PFSK-1 (cell line): ENCODE results near the gene TBCE. TPM values are rescaled to one million over a fixed set of nuclear protein-coding genes. Genes with fewer than 3 reads are reported as not detected.
A peak's percentile ranks its signal among the peaks of the same experiment; 100 is the strongest.

Experiments
- FOXP2 ChIP-seq: optimal IDR thresholded peaks from 2 replicates; pipeline ENCODE3; 2011; ENCODE audit warnings: borderline replicate concordance, control low read depth, inconsistent platforms; ENCODE audit not compliant: insufficient read depth; ENCODE audit errors: extremely low read length, extremely low read depth
- POLR2AphosphoS5 ChIP-seq: IDR thresholded peaks from 2 replicates; pipeline ENCODE4 v1.6.1; 2012; ENCODE audit warnings: low read depth, mild to moderate bottlenecking, control low read depth, low read length, moderate library complexity
- SIN3A ChIP-seq: IDR thresholded peaks from 2 replicates; pipeline ENCODE4 v1.6.1; 2012; ENCODE audit warnings: mild to moderate bottlenecking, low read length, moderate library complexity, borderline replicate concordance; ENCODE audit not compliant: insufficient read depth
- TAF1 ChIP-seq: IDR thresholded peaks from 2 replicates; pipeline ENCODE4 v1.6.1; 2012; ENCODE audit warnings: low read length, control low read depth, borderline replicate concordance; ENCODE audit not compliant: insufficient read depth
- polyA plus RNA-seq: library from polyadenylated mRNA; unstranded; fragments of >200 nt; gene quantifications from one replicate; pipeline ENCODE4 v1.2.1, GENCODE V29; 2012; ENCODE audit warnings: low read depth, missing spikeins; ENCODE audit not compliant: insufficient read length
- TF ChIP-seq, protein P1 (sequence below), 2 experiments: IDR thresholded peaks; 2 replicates each; pipeline versions ENCODE4 v1.6.1 to v1.8.0; 2011 to 2012; ENCODE audit warnings: low read depth in 2 of 2, low read length in 2 of 2, control low read depth in 1 of 2, inconsistent platforms in 1 of 2, mild to moderate bottlenecking in 1 of 2, moderate library complexity in 1 of 2; ENCODE audit not compliant: insufficient read depth in 1 of 2

Gene TBCE
- polyA plus RNA-seq, result 21.4 TPM

- no peak for TF ChIP-seq FOXP2
- peak; percentile 98 for TF ChIP-seq POLR2AphosphoS5
- TF ChIP-seq, protein P1, sequence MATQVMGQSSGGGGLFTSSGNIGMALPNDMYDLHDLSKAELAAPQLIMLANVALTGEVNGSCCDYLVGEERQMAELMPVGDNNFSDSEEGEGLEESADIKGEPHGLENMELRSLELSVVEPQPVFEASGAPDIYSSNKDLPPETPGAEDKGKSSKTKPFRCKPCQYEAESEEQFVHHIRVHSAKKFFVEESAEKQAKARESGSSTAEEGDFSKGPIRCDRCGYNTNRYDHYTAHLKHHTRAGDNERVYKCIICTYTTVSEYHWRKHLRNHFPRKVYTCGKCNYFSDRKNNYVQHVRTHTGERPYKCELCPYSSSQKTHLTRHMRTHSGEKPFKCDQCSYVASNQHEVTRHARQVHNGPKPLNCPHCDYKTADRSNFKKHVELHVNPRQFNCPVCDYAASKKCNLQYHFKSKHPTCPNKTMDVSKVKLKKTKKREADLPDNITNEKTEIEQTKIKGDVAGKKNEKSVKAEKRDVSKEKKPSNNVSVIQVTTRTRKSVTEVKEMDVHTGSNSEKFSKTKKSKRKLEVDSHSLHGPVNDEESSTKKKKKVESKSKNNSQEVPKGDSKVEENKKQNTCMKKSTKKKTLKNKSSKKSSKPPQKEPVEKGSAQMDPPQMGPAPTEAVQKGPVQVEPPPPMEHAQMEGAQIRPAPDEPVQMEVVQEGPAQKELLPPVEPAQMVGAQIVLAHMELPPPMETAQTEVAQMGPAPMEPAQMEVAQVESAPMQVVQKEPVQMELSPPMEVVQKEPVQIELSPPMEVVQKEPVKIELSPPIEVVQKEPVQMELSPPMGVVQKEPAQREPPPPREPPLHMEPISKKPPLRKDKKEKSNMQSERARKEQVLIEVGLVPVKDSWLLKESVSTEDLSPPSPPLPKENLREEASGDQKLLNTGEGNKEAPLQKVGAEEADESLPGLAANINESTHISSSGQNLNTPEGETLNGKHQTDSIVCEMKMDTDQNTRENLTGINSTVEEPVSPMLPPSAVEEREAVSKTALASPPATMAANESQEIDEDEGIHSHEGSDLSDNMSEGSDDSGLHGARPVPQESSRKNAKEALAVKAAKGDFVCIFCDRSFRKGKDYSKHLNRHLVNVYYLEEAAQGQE (IDR thresholded peaks at IDR 0.05; ENCODE audit: insufficient read depth in 1 of 2, low read depth in 2 of 2, low read length in 2 of 2), result peak in 1 of 2 experiments; percentile 52; a peak in 1 of 4 replicates
- TF ChIP-seq TAF1, result peak; percentile 97
- TF ChIP-seq SIN3A, result no peak
Measured at GRCh38 chr1:235367000-235367908, at the start of gene TBCE. TBCE (plus strand) TSS chr1:235367427; CDS start chr1:235380050, 12,623 bp downstream.

DNA sequence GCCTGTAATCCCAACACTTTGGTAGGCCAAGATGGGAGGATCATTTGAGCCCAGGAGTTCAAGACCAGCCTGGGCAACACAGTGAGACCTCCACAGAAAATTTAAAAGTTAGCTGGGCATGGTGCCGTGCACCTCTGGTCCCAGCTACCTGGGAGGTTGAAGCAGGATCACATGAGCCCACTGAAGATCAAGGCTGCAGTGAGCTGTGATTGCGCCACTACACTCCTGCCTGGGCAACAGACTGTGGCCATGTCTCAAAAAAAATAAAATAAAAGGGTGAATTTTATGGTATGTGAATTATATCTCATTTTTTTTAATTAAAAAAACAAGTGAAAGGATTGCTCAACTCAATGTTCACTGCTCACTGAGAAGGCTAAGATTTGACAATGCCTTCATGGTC, 48.0 kb upstream of the TBCE start:
- TF ChIP-seq POLR2AphosphoS5, result no peak
- TF ChIP-seq, protein P1 (IDR thresholded peaks at IDR 0.05; ENCODE audit: insufficient read depth in 1 of 2, low read depth in 2 of 2, low read length in 2 of 2), result no peak
- no peak for TF ChIP-seq TAF1
- TF ChIP-seq SIN3A, result no peak
- no peak for TF ChIP-seq FOXP2

GRCh38 chr1:235320521-235321179, 46.6 kb upstream of the TBCE start:
- TF ChIP-seq SIN3A, result no peak
- TF ChIP-seq, protein P1 (IDR thresholded peaks at IDR 0.05; ENCODE audit: insufficient read depth in 1 of 2, low read depth in 2 of 2, low read length in 2 of 2), result no peak
- TF ChIP-seq FOXP2, result no peak
- TF ChIP-seq POLR2AphosphoS5, result no peak
- TF ChIP-seq TAF1, result no peak

- TF ChIP-seq TAF1 (no peak), POLR2AphosphoS5 (no peak)
- TF ChIP-seq, protein P1 (IDR thresholded peaks at IDR 0.05; ENCODE audit: insufficient read depth in 1 of 2, low read depth in 2 of 2, low read length in 2 of 2), result no peak
Measured at GRCh38 chr1:235324296-235324695, 42.9 kb upstream of the TBCE start.

DNA sequence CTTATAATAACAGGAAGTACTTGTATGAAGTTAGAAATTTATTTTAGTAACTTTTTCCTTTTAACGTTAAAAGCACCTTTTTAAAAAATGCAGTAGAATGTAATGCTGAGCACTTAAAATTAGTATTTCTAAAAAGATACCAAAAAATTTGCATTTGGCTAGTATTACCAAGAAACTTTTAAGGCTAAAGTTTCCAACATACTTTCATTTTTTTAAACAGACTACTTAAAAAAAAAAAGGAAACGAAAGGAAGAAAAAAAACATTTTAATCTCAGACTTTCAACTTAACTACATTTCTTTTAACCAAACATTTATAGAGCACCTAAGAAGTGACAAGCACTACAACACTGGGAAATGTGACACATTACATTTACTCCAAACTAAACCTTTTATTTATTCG, 42.1 kb upstream of the TBCE start:
- TF ChIP-seq POLR2AphosphoS5, result no peak
